Measurements from ENCODE around the gene MAB21L3. TPM values are rescaled to one million over a fixed set of nuclear protein-coding genes. Genes with fewer than 3 reads are reported as not detected.

Gene MAB21L3
- total RNA-seq, 1 experiment from 2014 or later: 4.8 TPM

GRCh38 chr1:116118471-116118870 is 7.3 kb downstream of the MAB21L3 start:
- Histone ChIP-seq H3K9me3 (ENCODE audit: low read depth, low read length, poor library complexity, severe bottlenecking) (no peaks in the 10 kb centered on the region), H3K27ac (ENCODE audit: low read depth, low read length, poor library complexity, severe bottlenecking) (no peak overlapping the region), H3K36me3 (ENCODE audit: insufficient read depth, low read length, poor library complexity, severe bottlenecking) (no peaks in the 10 kb centered on the region), H3K4me3 (ENCODE audit: low read depth, low read length, poor library complexity, severe bottlenecking) (no peak overlapping the region), H3K4me1 (ENCODE audit: insufficient read depth, low read length, poor library complexity, severe bottlenecking) (peaks cover 14% of the 10 kb centered on the region), H3K27me3 (replicated peaks; ENCODE audit: insufficient read depth, low read depth, low read length, poor library complexity) (no peaks in the 10 kb centered on the region)
- POLR2A ChIA-PET (ENCODE audit: low non-redundant PET): no interaction called here
- TF ChIP-seq, protein P1, sequence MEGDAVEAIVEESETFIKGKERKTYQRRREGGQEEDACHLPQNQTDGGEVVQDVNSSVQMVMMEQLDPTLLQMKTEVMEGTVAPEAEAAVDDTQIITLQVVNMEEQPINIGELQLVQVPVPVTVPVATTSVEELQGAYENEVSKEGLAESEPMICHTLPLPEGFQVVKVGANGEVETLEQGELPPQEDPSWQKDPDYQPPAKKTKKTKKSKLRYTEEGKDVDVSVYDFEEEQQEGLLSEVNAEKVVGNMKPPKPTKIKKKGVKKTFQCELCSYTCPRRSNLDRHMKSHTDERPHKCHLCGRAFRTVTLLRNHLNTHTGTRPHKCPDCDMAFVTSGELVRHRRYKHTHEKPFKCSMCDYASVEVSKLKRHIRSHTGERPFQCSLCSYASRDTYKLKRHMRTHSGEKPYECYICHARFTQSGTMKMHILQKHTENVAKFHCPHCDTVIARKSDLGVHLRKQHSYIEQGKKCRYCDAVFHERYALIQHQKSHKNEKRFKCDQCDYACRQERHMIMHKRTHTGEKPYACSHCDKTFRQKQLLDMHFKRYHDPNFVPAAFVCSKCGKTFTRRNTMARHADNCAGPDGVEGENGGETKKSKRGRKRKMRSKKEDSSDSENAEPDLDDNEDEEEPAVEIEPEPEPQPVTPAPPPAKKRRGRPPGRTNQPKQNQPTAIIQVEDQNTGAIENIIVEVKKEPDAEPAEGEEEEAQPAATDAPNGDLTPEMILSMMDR (conservative IDR thresholded peaks at IDR 0.05; ENCODE audit: low read depth, low read length): no peak
- TF ChIP-seq EZH2 (IDR thresholded peaks at IDR 0.05; ENCODE audit: borderline replicate concordance, low read depth, low read length, poor library complexity, severe bottlenecking): no peak
- no peak for DNase-seq (ENCODE audit: low spot score)
- no TSS peak for BruUV-seq (replicated peaks)
- intact Hi-C loops (cut with micrococcal nuclease; ENCODE audit: unreplicated experiment): no loop called here
- CTCF ChIA-PET: no interaction called here

DNA sequence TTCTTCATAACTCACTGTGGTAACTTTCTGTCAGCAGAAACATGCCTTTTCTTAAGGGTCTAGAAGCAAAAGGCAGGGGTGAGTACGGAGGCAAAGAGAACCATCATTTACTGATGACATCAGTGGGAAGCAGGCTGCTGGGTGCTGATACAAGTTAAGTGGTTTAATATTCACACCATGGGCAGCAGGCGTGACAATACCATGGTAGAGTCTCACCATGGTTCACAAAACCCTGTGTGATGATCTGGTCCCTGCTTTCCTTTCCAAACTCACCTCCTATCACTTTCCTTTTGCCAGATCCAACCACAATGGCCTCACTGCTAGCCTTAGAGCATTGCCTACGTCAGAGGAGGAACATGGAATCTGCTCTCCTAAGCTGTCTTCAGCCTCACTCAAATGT is 8.7 kb downstream of the MAB21L3 start:
- DNase-seq (ENCODE audit: low spot score): no peak
- intact Hi-C loops (cut with micrococcal nuclease; ENCODE audit: unreplicated experiment): no loop called here
- Histone ChIP-seq H3K9me3 (ENCODE audit: low read depth, low read length, poor library complexity, severe bottlenecking) (no peaks in the 10 kb centered on the region), H3K27ac (ENCODE audit: low read depth, low read length, poor library complexity, severe bottlenecking) (no peak overlapping the region), H3K36me3 (ENCODE audit: insufficient read depth, low read length, poor library complexity, severe bottlenecking) (no peaks in the 10 kb centered on the region), H3K4me3 (ENCODE audit: low read depth, low read length, poor library complexity, severe bottlenecking) (no peak overlapping the region), H3K4me1 (ENCODE audit: insufficient read depth, low read length, poor library complexity, severe bottlenecking) (peaks cover 12% of the 10 kb centered on the region), H3K27me3 (replicated peaks; ENCODE audit: insufficient read depth, low read depth, low read length, poor library complexity) (no peaks in the 10 kb centered on the region)
- CTCF ChIA-PET: no interaction called here
- POLR2A ChIA-PET (ENCODE audit: low non-redundant PET): no interaction called here
- no TSS peak for BruUV-seq (replicated peaks)
- TF ChIP-seq, protein P1 (conservative IDR thresholded peaks at IDR 0.05; ENCODE audit: low read depth, low read length): no peak
- no peak for TF ChIP-seq EZH2 (IDR thresholded peaks at IDR 0.05; ENCODE audit: borderline replicate concordance, low read depth, low read length, poor library complexity, severe bottlenecking)

DNA sequence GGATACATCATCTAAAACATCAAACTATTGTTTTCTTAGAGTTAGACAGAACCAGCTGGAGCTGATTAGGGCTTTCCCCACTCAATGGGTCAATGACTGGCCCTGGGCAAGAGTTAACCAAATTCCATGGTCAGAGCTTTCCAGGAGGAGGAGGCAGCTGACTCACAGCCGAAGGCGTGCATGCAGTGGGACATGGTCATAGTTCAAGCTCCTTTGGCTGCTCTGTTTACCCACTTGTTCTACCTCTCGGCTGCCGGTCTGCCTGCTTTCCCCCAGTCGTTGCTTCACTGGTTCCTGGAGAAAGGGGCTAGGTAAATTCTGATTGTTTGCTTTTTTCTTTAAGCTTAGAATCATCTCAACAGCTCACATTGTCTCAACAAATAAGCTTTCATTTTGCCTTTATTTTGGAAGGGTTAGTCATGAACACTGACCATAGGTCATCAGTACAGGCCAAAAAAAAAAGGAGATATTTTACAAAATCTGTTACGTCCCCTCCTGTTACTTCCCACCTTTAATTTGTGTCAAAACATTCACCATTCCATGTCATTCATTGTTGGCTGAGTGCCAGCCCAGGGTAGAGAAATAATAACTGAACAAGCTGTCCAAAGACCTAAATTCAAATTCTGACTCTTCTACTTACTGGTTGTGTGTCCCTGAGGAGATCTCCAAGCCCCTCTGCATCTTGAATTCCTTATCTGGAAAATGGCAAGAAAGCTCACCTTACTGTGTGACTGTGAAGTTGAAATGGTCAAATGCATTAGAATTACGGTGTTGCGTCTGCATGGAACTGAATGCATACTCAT is 12.0 kb downstream of the MAB21L3 start:
- Histone ChIP-seq H3K9me3 (ENCODE audit: low read depth, low read length, poor library complexity, severe bottlenecking) (no peaks in the 10 kb centered on the region), H3K36me3 (ENCODE audit: insufficient read depth, low read length, poor library complexity, severe bottlenecking) (no peaks in the 10 kb centered on the region), H3K4me3 (ENCODE audit: low read depth, low read length, poor library complexity, severe bottlenecking) (no peak overlapping the region), H3K27ac (ENCODE audit: low read depth, low read length, poor library complexity, severe bottlenecking) (no peak overlapping the region), H3K27me3 (replicated peaks; ENCODE audit: insufficient read depth, low read depth, low read length, poor library complexity) (no peaks in the 10 kb centered on the region), H3K4me1 (ENCODE audit: insufficient read depth, low read length, poor library complexity, severe bottlenecking) (no peaks in the 10 kb centered on the region)
- intact Hi-C loops (cut with micrococcal nuclease; ENCODE audit: unreplicated experiment): no loop called here
- no peak for TF ChIP-seq EZH2 (IDR thresholded peaks at IDR 0.05; ENCODE audit: borderline replicate concordance, low read depth, low read length, poor library complexity, severe bottlenecking)
- TF ChIP-seq, protein P1 (conservative IDR thresholded peaks at IDR 0.05; ENCODE audit: low read depth, low read length): no peak
- CTCF ChIA-PET: no interaction called here
- POLR2A ChIA-PET (ENCODE audit: low non-redundant PET): interaction anchor here (0.6 kb wide), 1 partner anchor 376 kb away, joined by 7 read pairs; no protein-coding TSS in a partner anchor
- no TSS peak for BruUV-seq (replicated peaks)
- DNase-seq (ENCODE audit: low spot score): no peak

Data from A673 (cell line).